ENCODE data around the gene PACSIN2.

GRCh38 chr22:42834177-42834949 lies 180.6 kb downstream of the PACSIN2 start:
- TF ChIP-seq, protein P1, sequence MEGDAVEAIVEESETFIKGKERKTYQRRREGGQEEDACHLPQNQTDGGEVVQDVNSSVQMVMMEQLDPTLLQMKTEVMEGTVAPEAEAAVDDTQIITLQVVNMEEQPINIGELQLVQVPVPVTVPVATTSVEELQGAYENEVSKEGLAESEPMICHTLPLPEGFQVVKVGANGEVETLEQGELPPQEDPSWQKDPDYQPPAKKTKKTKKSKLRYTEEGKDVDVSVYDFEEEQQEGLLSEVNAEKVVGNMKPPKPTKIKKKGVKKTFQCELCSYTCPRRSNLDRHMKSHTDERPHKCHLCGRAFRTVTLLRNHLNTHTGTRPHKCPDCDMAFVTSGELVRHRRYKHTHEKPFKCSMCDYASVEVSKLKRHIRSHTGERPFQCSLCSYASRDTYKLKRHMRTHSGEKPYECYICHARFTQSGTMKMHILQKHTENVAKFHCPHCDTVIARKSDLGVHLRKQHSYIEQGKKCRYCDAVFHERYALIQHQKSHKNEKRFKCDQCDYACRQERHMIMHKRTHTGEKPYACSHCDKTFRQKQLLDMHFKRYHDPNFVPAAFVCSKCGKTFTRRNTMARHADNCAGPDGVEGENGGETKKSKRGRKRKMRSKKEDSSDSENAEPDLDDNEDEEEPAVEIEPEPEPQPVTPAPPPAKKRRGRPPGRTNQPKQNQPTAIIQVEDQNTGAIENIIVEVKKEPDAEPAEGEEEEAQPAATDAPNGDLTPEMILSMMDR (IDR thresholded peaks at IDR 0.05; ENCODE audit: low read depth, low read length, poor library complexity, severe bottlenecking), result no peak
- TF ChIP-seq EZH2phosphoT487 (IDR thresholded peaks at IDR 0.05; ENCODE audit: borderline replicate concordance, low read length), result no peak

Data from DOHH2 (cell line).